Vagina (tissue), 2 donors: Measurements from ENCODE around the gene AFG3L2.
"Not testable (repeated sequence)": the region's sequence is repeated elsewhere in the genome, so short reads cannot be mapped to it uniquely, and the experiment has no call there.

Source experiments
- CTCF ChIP-seq, 3 experiments: fragments of 450-650 bp in 2 of 3; fragments of 200-600 bp in 1 of 3; sonication (generic) in 1 of 3; IDR thresholded peaks; one replicate each; pipeline ENCODE4 v1.5.1; 2017 to 2019; ENCODE audit warnings: antibody characterized with exemption in 3 of 3, mild to moderate bottlenecking in 2 of 3, moderate library complexity in 2 of 3
- POLR2A ChIP-seq, 2 donors: fragments of 450-650 bp; IDR thresholded peaks; one replicate each; pipeline ENCODE4 v1.6.1; 2017; ENCODE audit warnings: antibody characterized with exemption in 2 of 2, mild to moderate bottlenecking in 2 of 2, moderate library complexity in 2 of 2
- POLR2AphosphoS5 ChIP-seq, 2 donors: sonication (generic); formaldehyde crosslinking; IDR thresholded peaks; one replicate each; pipeline ENCODE4 v1.9.0; 2017; ENCODE audit warnings: antibody characterized with exemption in 2 of 2, mild to moderate bottlenecking in 2 of 2, low read depth in 1 of 2; ENCODE audit not compliant: insufficient read depth in 1 of 2

- TF ChIP-seq POLR2A (IDR thresholded peaks at IDR 0.05); CTCF (IDR thresholded peaks at IDR 0.05); POLR2AphosphoS5 (IDR thresholded peaks at IDR 0.05; ENCODE audit: insufficient read depth in 1 of 2, low read depth in 1 of 2): not testable (repeated sequence)
Observed at GRCh38 chr18:12382221-12382814, 5.3 kb upstream of the AFG3L2 start.
